Motor neuron (in vitro differentiated cells): ENCODE measurements around the gene CDC42EP5. TPM values are rescaled to one million over a fixed set of nuclear protein-coding genes. Genes with fewer than 3 reads are reported as not detected.

Source experiments
- ATAC-seq, 8 experiments: fragments of 200-7000 bp; cut with Tn5 transposase; replicated peaks in 6 of 8; 2 replicates each; pipeline ENCODE4 v1.8.0; 2021; ENCODE audit warnings: mild to moderate bottlenecking in 8 of 8, moderate library complexity in 8 of 8
- H3K27ac ChIP-seq, 2 donors: fragments of 250-450 bp; sonication (Bioruptor Pico); 2 replicates each; pipeline ENCODE4 v1.9.0; 2021; ENCODE audit warnings: antibody characterized with exemption in 2 of 2, mild to moderate bottlenecking in 2 of 2, moderate library complexity in 1 of 2
- H3K4me1 ChIP-seq, 2 donors: fragments of 250-450 bp; sonication (Bioruptor Pico); replicated peaks in 1 of 2; 2 replicates each; pipeline ENCODE4 v1.6.1; 2021; ENCODE audit warnings: antibody characterized with exemption in 2 of 2, mild to moderate bottlenecking in 2 of 2, moderate library complexity in 1 of 2
- H3K4me3 ChIP-seq, 5 donors: fragments of 250-450 bp; sonication (Bioruptor Pico); 2 replicates each; pipeline ENCODE4 v1.9.0; 2021; ENCODE audit warnings: antibody characterized with exemption in 5 of 5, mild to moderate bottlenecking in 5 of 5, moderate library complexity in 4 of 5
- WGBS, 10 experiments: fragments of 450-650 bp; shearing (Covaris generic); methylation state at CpG; one replicate each; pipeline ENCODE4 v1.0.0; 2022; 5-methylcytosine and 5-hydroxymethylcytosine counted together
- in situ Hi-C, 9 experiments: fragments of 400-800 bp; cut with MboI; loops; one replicate each; pipeline ENCODE4 v1.15.0; 2021; ENCODE audit warnings: low sequenced_read_pairs in 9 of 9, low pct_unique_long_range_greater_than_20kb in 2 of 9; ENCODE audit not compliant: unreplicated experiment in 9 of 9
- total RNA-seq, 8 experiments: library from RNA; unstranded; fragments of 300-600 nt; gene quantifications; 2 replicates each; pipeline versions ENCODE4 v1.2.3 to v1.2.4, GENCODE V29; 2022

CDC42EP5 gene
- total RNA-seq, 8 experiments from 2014 or later: 1.4 to 46.9 (median 11.3) TPM

- 87 to 100% (median 94%) methylated on average over 2 to 19 of the region's 42 CpGs; no CpG with 5 or more reads in 2 of the 10 experiments for WGBS, 10 experiments
- Histone ChIP-seq H3K27ac (no peak overlapping the region), H3K4me3 (no peak overlapping the region), H3K4me1 (peaks cover 8 to 10% of the 10 kb centered on the region in 2 donors)
- no peak for ATAC-seq
- in situ Hi-C loops: no loop called here
Measured at GRCh38 chr19:54457773-54458647, 15.1 kb downstream of the CDC42EP5 start.

DNA sequence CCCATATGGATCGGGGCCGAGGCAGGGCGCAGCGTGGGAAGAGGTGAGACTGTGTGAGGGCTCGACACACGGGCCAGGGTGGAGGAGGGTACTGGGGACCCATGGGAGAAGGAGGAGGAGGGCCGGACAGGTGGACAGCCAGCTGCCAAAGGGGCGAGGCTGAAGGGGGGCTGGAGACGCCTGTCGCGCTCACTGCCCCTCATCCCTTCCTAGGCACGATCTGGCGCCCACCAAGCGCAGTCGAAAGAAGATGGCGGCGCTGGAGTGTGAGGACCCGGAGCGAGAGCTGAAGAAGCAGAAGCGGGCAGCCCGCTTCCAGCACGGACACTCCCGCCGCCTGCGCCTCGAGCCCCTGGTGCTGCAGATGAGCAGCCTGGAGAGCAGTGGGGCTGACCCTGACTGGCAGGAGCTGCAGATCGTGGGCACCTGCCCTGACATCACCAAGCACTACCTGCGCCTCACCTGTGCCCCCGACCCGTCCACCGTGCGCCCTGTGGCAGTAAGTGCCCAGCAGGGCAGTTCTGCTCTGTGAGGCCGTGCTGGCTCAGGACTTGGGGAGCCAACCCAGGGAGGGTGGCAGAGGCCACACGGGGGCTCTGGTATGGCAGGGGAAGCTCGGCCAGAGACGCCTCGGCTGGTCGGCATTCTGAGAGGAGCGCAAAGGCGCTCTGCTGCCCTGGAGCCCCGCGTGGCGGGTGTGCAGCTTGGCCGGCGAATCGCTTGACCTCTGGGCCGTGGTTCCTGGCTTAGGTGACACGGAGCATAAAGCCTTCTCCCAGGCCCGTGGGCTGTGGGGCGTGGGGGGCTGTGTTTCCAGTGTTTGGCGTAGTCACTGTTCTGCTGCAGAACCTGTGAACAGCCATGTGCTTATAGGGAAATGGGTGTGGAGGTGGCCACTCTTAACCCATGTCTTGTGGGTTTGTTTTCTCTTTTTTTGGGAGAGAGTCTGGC lies 16.4 kb downstream of the CDC42EP5 start:
- peak in 2 of 8 experiments; percentile 8 to 11 for ATAC-seq
- Histone ChIP-seq H3K27ac (no peak overlapping the region), H3K4me3 (no peak overlapping the region), H3K4me1 (no peaks in the 10 kb centered on the region)
- in situ Hi-C loops: no loop called here
- WGBS, 10 experiments: 94 to 100% (median 97%) methylated on average over 4 to 18 of the region's 51 CpGs; no CpG with 5 or more reads in 4 of the 10 experiments

DNA sequence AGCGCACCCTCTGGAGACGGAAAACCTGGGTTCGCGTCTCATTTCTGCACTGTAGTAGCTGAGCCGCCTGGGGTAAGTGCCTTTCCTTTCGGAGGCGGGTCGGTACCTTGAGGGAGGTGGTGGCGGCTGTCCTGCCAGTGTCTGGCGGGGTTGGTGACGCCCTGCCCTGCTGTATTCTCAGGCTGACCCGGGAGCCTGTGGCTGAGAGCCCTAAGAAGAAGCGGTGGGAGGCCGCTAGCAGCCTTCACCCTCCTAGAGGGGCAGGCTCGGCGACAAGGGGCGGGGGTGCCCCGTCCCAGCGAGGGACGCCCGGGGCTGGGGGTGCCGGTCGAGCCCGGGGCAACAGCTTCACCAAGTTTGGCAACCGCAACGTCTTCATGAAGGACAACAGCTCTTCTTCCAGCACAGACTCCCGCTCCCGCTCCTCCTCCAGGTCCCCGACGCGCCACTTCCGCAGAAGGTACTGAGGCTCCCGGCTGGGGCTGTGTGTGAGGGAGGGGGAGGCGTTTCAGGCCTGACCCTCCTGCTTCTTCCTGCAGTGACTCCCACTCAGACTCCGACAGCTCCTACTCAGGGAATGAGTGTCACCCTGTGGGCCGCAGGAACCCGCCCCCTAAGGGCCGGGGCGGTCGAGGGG lies 17.2 kb downstream of the CDC42EP5 start:
- peak in 1 of 8 experiments; percentile 3 for ATAC-seq
- Histone ChIP-seq H3K4me1 (peaks cover under 1 to 4% of the 10 kb centered on the region in 2 donors), H3K27ac (no peak overlapping the region), H3K4me3 (no peak overlapping the region)
- in situ Hi-C loops: no loop called here
- 83 to 100% (median 90%) methylated on average over 7 to 9 of the region's 40 CpGs; no CpG with 5 or more reads in 7 of the 10 experiments for WGBS, 10 experiments

GRCh38 chr19:54454781-54455675 lies 18.1 kb downstream of the CDC42EP5 start:
- 90 to 100% (median 100%) methylated on average over 2 to 6 of the region's 33 CpGs; no CpG with 5 or more reads in 5 of the 10 experiments for WGBS, 10 experiments
- in situ Hi-C loops: no loop called here

DNA sequence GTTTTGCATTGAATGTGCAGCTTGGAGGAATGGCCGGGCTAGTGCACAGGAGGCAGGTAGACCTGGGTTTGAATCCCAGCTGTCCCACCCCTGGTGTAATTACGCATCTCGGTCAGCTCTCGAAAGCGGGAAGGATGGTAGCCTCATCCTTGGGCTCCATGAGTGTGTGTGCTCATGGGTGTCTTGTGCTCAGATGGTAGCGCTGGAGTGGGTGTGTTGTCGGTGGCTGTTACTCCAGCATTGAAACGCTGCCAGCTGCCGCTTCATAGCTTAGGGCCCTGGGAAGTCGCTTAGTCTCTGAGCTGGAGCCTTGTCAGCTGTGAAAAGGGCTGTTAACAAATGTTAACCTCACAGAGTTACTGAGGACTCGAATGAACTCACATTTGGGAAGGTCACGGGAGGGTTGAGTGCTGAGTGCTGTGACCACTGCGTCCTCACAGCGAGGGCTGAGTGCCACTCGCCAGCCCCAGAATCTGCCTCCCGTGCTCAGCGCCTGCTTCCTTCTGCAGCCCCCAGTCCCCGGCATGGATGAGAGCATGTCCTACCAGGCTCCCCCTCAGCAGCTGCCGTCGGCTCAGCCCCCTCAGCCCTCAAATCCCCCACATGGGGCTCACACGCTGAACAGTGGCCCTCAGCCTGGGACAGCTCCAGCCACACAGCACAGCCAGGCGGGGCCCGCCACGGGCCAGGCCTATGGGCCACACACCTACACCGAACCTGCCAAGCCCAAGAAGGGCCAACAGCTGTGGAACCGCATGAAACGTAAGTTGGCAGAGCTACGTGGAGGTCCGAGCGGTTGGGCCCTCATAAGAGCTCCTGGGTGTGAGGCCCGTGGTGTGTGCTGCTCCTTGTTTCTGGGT lies 18.9 kb downstream of the CDC42EP5 start:
- in situ Hi-C loops: no loop called here
- Histone ChIP-seq H3K27ac (no peak overlapping the region), H3K4me3 (no peak overlapping the region), H3K4me1 (peaks cover 5 to 13% of the 10 kb centered on the region in 2 donors)
- WGBS, 10 experiments: 60 to 100% (median 94%) methylated on average over 2 to 7 of the region's 31 CpGs; no CpG with 5 or more reads in 2 of the 10 experiments
- no peak for ATAC-seq

More at GRCh38 chr19:54454781-54455675, 18.1 kb downstream of the CDC42EP5 start:
- peaks cover 5 to 13% of the 10 kb centered on the region in 2 donors for H3K4me1 ChIP-seq
- no peak overlapping the region for H3K27ac ChIP-seq
- no peak overlapping the region for H3K4me3 ChIP-seq
- peak in 1 of 8 experiments; percentile 7 for ATAC-seq

GRCh38 chr19:54452626-54453025 lies 20.5 kb downstream of the CDC42EP5 start:
- in situ Hi-C loops: no loop called here
- WGBS, 10 experiments: 82 to 90% methylated on average over 2 to 3 of the region's 11 CpGs; no CpG with 5 or more reads in 8 of the 10 experiments

DNA sequence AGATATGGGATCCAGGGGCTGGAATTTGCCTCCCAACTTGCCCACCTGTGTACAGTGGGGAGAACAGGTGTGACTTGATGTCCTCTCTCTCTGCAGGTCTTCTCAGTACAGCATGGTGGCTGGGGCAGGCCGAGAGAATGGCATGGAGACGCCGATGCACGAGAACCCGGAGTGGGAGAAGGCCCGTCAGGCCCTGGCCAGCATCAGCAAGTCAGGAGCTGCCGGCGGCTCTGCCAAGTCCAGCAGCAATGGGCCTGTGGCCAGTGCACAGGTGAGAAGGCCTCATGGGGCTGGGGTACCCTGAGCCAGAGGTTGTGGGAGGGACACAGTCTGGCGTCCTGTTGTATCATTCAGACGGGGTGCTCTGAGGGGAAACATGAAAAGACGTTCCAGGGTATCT lies 21.1 kb downstream of the CDC42EP5 start:
- H3K4me3 ChIP-seq: no peak overlapping the region
- no peak overlapping the region for H3K27ac ChIP-seq
- no peak for ATAC-seq
- peaks cover 10 to 20% of the 10 kb centered on the region in 2 donors for H3K4me1 ChIP-seq
- in situ Hi-C loops: no loop called here
- 77 to 100% (median 100%) methylated on average over 2 to 9 of the region's 11 CpGs; no CpG with 5 or more reads in 7 of the 10 experiments for WGBS, 10 experiments

More at GRCh38 chr19:54452626-54453025, 20.5 kb downstream of the CDC42EP5 start:
- H3K4me3 ChIP-seq: no peak overlapping the region
- ATAC-seq: no peak
- peaks cover 5 to 14% of the 10 kb centered on the region in 2 donors for H3K4me1 ChIP-seq
- no peak overlapping the region for H3K27ac ChIP-seq

DNA sequence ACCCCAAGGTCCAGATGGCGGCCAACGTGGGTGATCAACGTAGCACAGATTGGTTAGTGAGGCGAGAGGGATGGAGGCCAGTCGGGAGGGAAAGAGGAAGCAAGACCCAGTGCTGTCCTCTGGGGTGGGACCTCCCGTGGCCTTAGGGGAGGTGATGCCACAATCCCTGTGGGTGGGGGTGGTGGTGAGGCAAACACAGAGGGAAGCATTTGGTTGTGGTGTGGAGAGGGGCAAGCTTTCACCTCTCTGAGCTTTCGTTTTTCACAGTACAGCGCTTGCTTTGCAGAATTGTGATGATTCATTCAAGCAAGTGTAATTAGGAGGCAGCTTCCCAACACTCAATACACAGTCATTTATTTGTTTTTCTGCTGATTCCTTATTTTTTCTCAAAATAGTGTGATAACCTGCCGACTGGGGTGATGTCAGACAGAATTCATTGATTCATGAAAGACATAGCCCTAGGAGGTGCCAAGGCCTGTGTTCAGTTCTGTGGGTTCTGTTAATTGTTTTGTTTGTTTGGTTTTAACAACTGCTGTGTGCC lies 21.7 kb downstream of the CDC42EP5 start:
- in situ Hi-C loops: no loop called here
- no peak for ATAC-seq
- H3K27ac ChIP-seq: no peak overlapping the region
- 43 to 100% (median 77%) methylated on average over 1 to 5 of the region's 9 CpGs; no CpG with 5 or more reads in 2 of the 10 experiments for WGBS, 10 experiments
- peaks cover 13 to 21% of the 10 kb centered on the region in 2 donors for H3K4me1 ChIP-seq
- H3K4me3 ChIP-seq: peak overlapping the region in 1 of 5 donors; percentile 5

DNA sequence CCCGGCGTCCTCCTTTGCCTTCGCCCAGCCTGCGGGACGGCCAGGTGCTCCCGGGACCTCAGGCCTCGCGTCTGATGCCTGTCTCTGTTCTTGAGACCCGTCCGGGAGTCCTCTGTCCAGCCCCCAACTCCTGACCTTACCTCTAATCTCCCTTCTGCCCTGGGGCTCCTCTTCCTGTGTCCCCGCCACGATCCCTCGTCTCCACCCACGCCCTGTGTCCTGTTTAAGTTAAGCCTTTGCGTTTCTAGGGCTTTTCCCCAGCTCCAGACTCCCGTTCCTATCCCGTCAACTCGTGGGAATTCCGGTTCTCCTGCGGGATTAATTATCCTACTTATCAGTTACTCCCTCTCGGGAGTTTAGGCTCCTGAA lies 23.4 kb downstream of the CDC42EP5 start:
- Histone ChIP-seq H3K4me3 (peak overlapping the region; percentile 57 to 83 (median 74)), H3K27ac (peak overlapping the region; percentile 98 to 99), H3K4me1 (peaks cover 13 to 21% of the 10 kb centered on the region in 2 donors)
- no peak for ATAC-seq
- in situ Hi-C loops: no loop called here
- WGBS, 10 experiments: 0 to 10% (median 0%) methylated on average over 1 to 10 of the region's 21 CpGs; no CpG with 5 or more reads in 4 of the 10 experiments

GRCh38 chr19:54448774-54449700 lies 24.1 kb downstream of the CDC42EP5 start, which contains the start of gene LENG8:
Gene LENG8, plus strand, starts transcription at chr19:54449199. Its CDS starts 2,146 bp downstream, at chr19:54451345.
- Histone ChIP-seq H3K4me3 (peak within 1 kb of the TSS; percentile 57 to 83 (median 74)), H3K27ac (peak within 1 kb of the TSS; percentile 98 to 99), H3K4me1 (peaks cover 13 to 21% of the 10 kb centered on the region in 2 donors)
- peak; percentile 73 to 92 (median 88) for ATAC-seq
- in situ Hi-C loops: no loop called here
- 0 to 13% (median 1%) methylated on average over 8 to 31 of the region's 96 CpGs; no CpG with 5 or more reads in 3 of the 10 experiments for WGBS, 10 experiments
